GM23338 (cell line): Measurements from ENCODE around the gene MAST2. TPM values are rescaled to one million over a fixed set of nuclear protein-coding genes. Genes with fewer than 3 reads are reported as not detected.

Experiments
- ATAC-seq: fragments of 200-7000 bp; cut with Tn5 transposase; 3 replicates; pipeline ENCODE4 v1.9.1; 2020
- DNase-seq: peaks from one replicate; pipeline ENCODE4 v3.0.0-alpha.2; 2015; ENCODE audit warnings: low spot score
- H2AFZ ChIP-seq: fragments of 200-600 bp; sonication (generic); 2 replicates; pipeline ENCODE4 v1.8.0; 2016; ENCODE audit warnings: antibody characterized with exemption, mild to moderate bottlenecking, moderate library complexity
- H3F3A ChIP-seq: fragments of 200-600 bp; sonication (generic); replicated peaks from 2 replicates; pipeline ENCODE4 v1.8.0; 2017; ENCODE audit warnings: antibody characterized with exemption, mixed run types, low read depth
- H3K27ac ChIP-seq: fragments of 200-600 bp; sonication (generic); 2 replicates; pipeline ENCODE4 v1.6.1; 2016; ENCODE audit warnings: low read depth
- H3K27me3 ChIP-seq: fragments of 200-600 bp; sonication (generic); 2 replicates; pipeline ENCODE4 v1.8.0; 2016; ENCODE audit warnings: mild to moderate bottlenecking, mixed run types, moderate library complexity; ENCODE audit not compliant: insufficient read depth
- H3K36me3 ChIP-seq: fragments of 200-600 bp; sonication (generic); 2 replicates; pipeline ENCODE4 v1.8.0; 2016; ENCODE audit warnings: mild to moderate bottlenecking; ENCODE audit not compliant: insufficient read depth
- H3K4me1 ChIP-seq: fragments of 200-600 bp; sonication (generic); 2 replicates; pipeline ENCODE4 v1.8.0; 2016; ENCODE audit warnings: mild to moderate bottlenecking, moderate library complexity; ENCODE audit not compliant: insufficient read depth
- H3K4me2 ChIP-seq: fragments of 200-600 bp; sonication (generic); 2 replicates; pipeline ENCODE4 v1.7.1; 2017; ENCODE audit warnings: mixed run types
- H3K4me3 ChIP-seq: fragments of 200-600 bp; sonication (generic); 2 replicates; pipeline ENCODE4 v1.6.1; 2016; ENCODE audit warnings: mixed run types
- H3K79me2 ChIP-seq: fragments of 200-600 bp; sonication (generic); replicated peaks from 2 replicates; pipeline ENCODE4 v1.8.0; 2017; ENCODE audit warnings: mild to moderate bottlenecking; ENCODE audit not compliant: insufficient read depth
- H3K9me2 ChIP-seq: fragments of 200-600 bp; sonication (generic); 2 replicates; pipeline ENCODE4 v1.8.0; 2017; ENCODE audit not compliant: insufficient read depth
- H4K20me1 ChIP-seq: fragments of 200-600 bp; sonication (generic); replicated peaks from 2 replicates; pipeline ENCODE4 v1.8.0; 2017; ENCODE audit warnings: mild to moderate bottlenecking; ENCODE audit not compliant: insufficient read depth
- H3K27ac Mint-ChIP-seq: 2 replicates; pipeline ENCODE4 v1.8.0; 2020; ENCODE audit warnings: inconsistent platforms, mild to moderate bottlenecking, moderate library complexity, mixed read lengths
- H3K27me3 Mint-ChIP-seq: 3 replicates; pipeline ENCODE4 v1.8.0; 2022; ENCODE audit warnings: low read depth, mild to moderate bottlenecking, moderate library complexity, mixed read lengths, inconsistent platforms; ENCODE audit not compliant: insufficient read depth, poor library complexity
- H3K36me3 Mint-ChIP-seq: 3 replicates; pipeline ENCODE4 v1.8.0; 2021; ENCODE audit warnings: low read depth, mild to moderate bottlenecking, inconsistent platforms, moderate library complexity, mixed read lengths
- H3K4me1 Mint-ChIP-seq: 3 replicates; pipeline ENCODE4 v1.8.0; 2020; ENCODE audit warnings: mild to moderate bottlenecking, inconsistent platforms, mixed read lengths
- H3K4me3 Mint-ChIP-seq: 3 replicates; pipeline ENCODE4 v1.8.0; 2021; ENCODE audit warnings: moderate library complexity, mild to moderate bottlenecking, inconsistent platforms, mixed read lengths
- H3K9me3 Mint-ChIP-seq: 3 replicates; pipeline ENCODE4 v1.8.0; 2020; ENCODE audit warnings: moderate library complexity, mild to moderate bottlenecking, inconsistent platforms, mixed read lengths
- CREB1 ChIP-seq: fragments of 250-450 bp; sonication (Bioruptor Pico); IDR thresholded peaks from 2 replicates; pipeline ENCODE4 v1.5.0; 2020; ENCODE audit warnings: low read depth, mild to moderate bottlenecking, moderate library complexity
- ETS1 ChIP-seq: IDR thresholded peaks from 2 replicates; pipeline ENCODE4 v1.6.1; 2016; ENCODE audit warnings: antibody characterized with exemption
- EZH2 ChIP-seq: fragments of 200-600 bp; sonication (generic); IDR thresholded peaks from one replicate; pipeline ENCODE4 v1.8.0; 2017; ENCODE audit warnings: antibody characterized with exemption, mild to moderate bottlenecking, low read depth; ENCODE audit not compliant: unreplicated experiment
- JUNB ChIP-seq: IDR thresholded peaks from one replicate; pipeline ENCODE4 v1.6.1; 2016; ENCODE audit warnings: antibody characterized with exemption; ENCODE audit not compliant: unreplicated experiment
- NANOG ChIP-seq: IDR thresholded peaks from 2 replicates; pipeline ENCODE4 v1.6.1; 2016; ENCODE audit warnings: antibody characterized with exemption, borderline replicate concordance
- POLR2AphosphoS5 ChIP-seq: IDR thresholded peaks from 2 replicates; pipeline ENCODE4 v1.6.1; 2016; ENCODE audit warnings: antibody characterized with exemption, low read depth
- REST ChIP-seq: IDR thresholded peaks from one replicate; pipeline ENCODE4 v1.6.1; 2018; ENCODE audit warnings: antibody characterized with exemption; ENCODE audit not compliant: unreplicated experiment
- STAT1 ChIP-seq: IDR thresholded peaks from one replicate; pipeline ENCODE4 v1.6.1; 2016; ENCODE audit warnings: antibody characterized with exemption; ENCODE audit not compliant: unreplicated experiment
- ZNF114 ChIP-seq: fragments of 250-450 bp; sonication (Bioruptor Pico); IDR thresholded peaks from 2 replicates; pipeline ENCODE4 v1.5.0; 2020; ENCODE audit warnings: mild to moderate bottlenecking, moderate library complexity
- ZNF331 ChIP-seq: fragments of 250-450 bp; sonication (Bioruptor Pico); IDR thresholded peaks from 2 replicates; pipeline ENCODE4 v1.5.0; 2020; ENCODE audit warnings: low read depth, mild to moderate bottlenecking, moderate library complexity
- ZNF462 ChIP-seq: fragments of 250-450 bp; sonication (Bioruptor Pico); IDR thresholded peaks from 2 replicates; pipeline ENCODE4 v1.5.0; 2020; ENCODE audit warnings: mild to moderate bottlenecking, moderate library complexity
- polyA plus RNA-seq: library from polyadenylated mRNA; unstranded; fragments of >200 nt; fragmentation: Nextera tagmentation; extraction: Ambion mirVana; gene quantifications from 2 replicates; pipeline ENCODE4 v1.2.1, GENCODE V29; 2016
- total RNA-seq: library from RNA; depleted of rRNA; stranded (reverse); fragments of >200 nt; shearing (Covaris generic); gene quantifications from 2 replicates; pipeline ENCODE4 v1.2.3, GENCODE V29; 2014
- TF ChIP-seq, protein P1 (sequence below), 2 experiments: fragments of 200-600 bp in 1 of 2; sonication (generic) in 1 of 2; conservative IDR thresholded peaks; 2 replicates each; pipeline versions ENCODE4 v1.5.1 to v1.6.1; 2016 to 2017; ENCODE audit warnings: antibody characterized with exemption in 2 of 2, low read depth in 2 of 2, mild to moderate bottlenecking in 2 of 2, moderate library complexity in 1 of 2

The MAST2 gene
- total and polyA plus RNA-seq, 2 experiments from 2014 or later = 11.5 to 57.7 TPM

DNA sequence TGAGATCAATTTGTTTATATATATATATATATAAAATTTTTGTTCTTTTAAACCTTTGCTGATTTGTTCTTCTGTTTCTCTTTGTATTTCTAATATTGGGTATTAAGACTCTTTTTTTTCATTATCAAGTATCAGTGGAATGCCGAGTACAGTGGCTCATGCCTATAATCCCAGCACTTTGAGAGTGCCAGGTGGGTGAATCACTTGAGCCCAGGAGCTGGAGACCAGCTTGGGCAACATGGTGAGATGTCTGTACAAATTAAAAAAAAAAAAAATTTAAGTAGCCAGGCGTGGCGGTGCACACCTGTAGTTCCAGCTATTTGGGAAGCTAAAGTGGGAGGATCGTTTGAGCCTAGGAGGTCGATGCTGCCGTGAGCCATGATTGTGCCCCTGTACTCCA lies 67.1 kb downstream of the MAST2 start:
- H3K9me2 ChIP-seq = no peaks in the 10 kb centered on the region
- H3K4me3 ChIP-seq = no peak overlapping the region
- no peak overlapping the region for H2AFZ ChIP-seq
- no peak for DNase-seq
- Mint-ChIP-seq H3K27ac (no peak overlapping the region), H3K27me3 (peaks cover 3% of the 10 kb centered on the region), H3K36me3 (no peaks in the 10 kb centered on the region), H3K4me1 (peaks cover 17% of the 10 kb centered on the region; the same call in 2 of the 3 replicates), H3K9me3 (no peaks in the 10 kb centered on the region), H3K4me3 (no peak overlapping the region)
- H3K4me2 ChIP-seq = no peak overlapping the region
- TF ChIP-seq ZNF114 (CRISPR knock-in tag) = no peak
- TF ChIP-seq ZNF462 (CRISPR knock-in tag) = no peak
- no peak for TF ChIP-seq NANOG
- TF ChIP-seq EZH2 = no peak
- TF ChIP-seq, protein P1, sequence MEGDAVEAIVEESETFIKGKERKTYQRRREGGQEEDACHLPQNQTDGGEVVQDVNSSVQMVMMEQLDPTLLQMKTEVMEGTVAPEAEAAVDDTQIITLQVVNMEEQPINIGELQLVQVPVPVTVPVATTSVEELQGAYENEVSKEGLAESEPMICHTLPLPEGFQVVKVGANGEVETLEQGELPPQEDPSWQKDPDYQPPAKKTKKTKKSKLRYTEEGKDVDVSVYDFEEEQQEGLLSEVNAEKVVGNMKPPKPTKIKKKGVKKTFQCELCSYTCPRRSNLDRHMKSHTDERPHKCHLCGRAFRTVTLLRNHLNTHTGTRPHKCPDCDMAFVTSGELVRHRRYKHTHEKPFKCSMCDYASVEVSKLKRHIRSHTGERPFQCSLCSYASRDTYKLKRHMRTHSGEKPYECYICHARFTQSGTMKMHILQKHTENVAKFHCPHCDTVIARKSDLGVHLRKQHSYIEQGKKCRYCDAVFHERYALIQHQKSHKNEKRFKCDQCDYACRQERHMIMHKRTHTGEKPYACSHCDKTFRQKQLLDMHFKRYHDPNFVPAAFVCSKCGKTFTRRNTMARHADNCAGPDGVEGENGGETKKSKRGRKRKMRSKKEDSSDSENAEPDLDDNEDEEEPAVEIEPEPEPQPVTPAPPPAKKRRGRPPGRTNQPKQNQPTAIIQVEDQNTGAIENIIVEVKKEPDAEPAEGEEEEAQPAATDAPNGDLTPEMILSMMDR (conservative IDR thresholded peaks at IDR 0.05; ENCODE audit: low read depth in 2 of 2) = no peak
- no peak for TF ChIP-seq ZNF331 (CRISPR knock-in tag)
- TF ChIP-seq POLR2AphosphoS5 = no peak
- TF ChIP-seq ETS1 = no peak
- no peak for TF ChIP-seq STAT1
- no peak for TF ChIP-seq JUNB
- no peak for TF ChIP-seq CREB1 (CRISPR knock-in tag)
- no peak for TF ChIP-seq REST
- no peaks in the 10 kb centered on the region for H3K36me3 ChIP-seq
- H3K27me3 ChIP-seq = no peaks in the 10 kb centered on the region
- no peaks in the 10 kb centered on the region for H3K4me1 ChIP-seq
- H4K20me1 ChIP-seq = no peaks in the 10 kb centered on the region; the same call in 1 of the 2 replicates
- ATAC-seq = no peak
- H3K27ac ChIP-seq = no peak overlapping the region
- no peaks in the 10 kb centered on the region for H3F3A ChIP-seq
- peaks cover 35% of the 10 kb centered on the region for H3K79me2 ChIP-seq
